HepG2 (cell line): ENCODE data around the gene MACROD2. TPM values are rescaled to one million over a fixed set of nuclear protein-coding genes. Genes with fewer than 3 reads are reported as not detected.

Experiments used
- ATAC-seq: fragments of 200-7000 bp; cut with Tn5 transposase; 3 replicates; pipeline ENCODE4 v1.9.1; 2020; ENCODE audit warnings: mild to moderate bottlenecking, moderate library complexity
- BruUV-seq: library from RNA; stranded (reverse); fragments of 400-500 nt; replicated peaks from 2 replicates; lab custom pipeline; 2021; lab: Mats Ljungman, UMichigan
- CTCF ChIA-PET: fragments of 300-600 bp; formaldehyde crosslinking; extraction: SDS; loops from one replicate; lab custom pipeline; 2021; ENCODE audit warnings: low total read pairs, inconsistent platforms, low intra/inter-chr PET ratio; lab: Yijun Ruan, JAX
- POLR2A ChIA-PET: fragments of 350-600 bp; sonication (Branson Sonifier 250); formaldehyde crosslinking; loops from one replicate; lab custom pipeline; 2020; ENCODE audit warnings: antibody characterized with exemption, inconsistent platforms; lab: Yijun Ruan, JAX
- DNase-seq: peaks from one replicate; pipeline ENCODE4 v3.0.0-alpha.2; 2015; ENCODE audit warnings: low spot score
- FAIRE-seq: peaks from 3 replicates; lab custom pipeline; 2011; peaks lifted over from hg19 to GRCh38; lab: Jason Lieb, UNC
- H2AFZ ChIP-seq: one replicate; pipeline ENCODE4 v1.6.1; 2011; ENCODE audit warnings: low read length, inconsistent platforms
- H3K27ac ChIP-seq: fragments of 300-600 bp; 3 replicates; pipeline ENCODE4 v1.8.0; 2011; ENCODE audit warnings: mixed run types, mild to moderate bottlenecking, mixed read lengths, low read length, inconsistent platforms; ENCODE audit not compliant: insufficient read depth; ENCODE audit errors: extremely low read length
- H3K27me3 ChIP-seq, 2 experiments: fragments of 200-600 bp in 1 of 2; 2 replicates in 1 of 2; 3 replicates in 1 of 2; pipeline versions ENCODE4 v1.6.0 to v1.8.0; 2011; ENCODE audit warnings: low read length in 2 of 2, mild to moderate bottlenecking in 2 of 2, moderate library complexity in 2 of 2, inconsistent platforms in 1 of 2; ENCODE audit not compliant: insufficient read depth in 2 of 2, control insufficient read depth in 1 of 2
- H3K36me3 ChIP-seq, 2 experiments: fragments of 200-600 bp in 1 of 2; replicated peaks in 1 of 2; 2 replicates in 1 of 2; 3 replicates in 1 of 2; pipeline versions ENCODE4 v1.5.1 to v1.8.0; 2011; ENCODE audit warnings: low read length in 2 of 2, inconsistent platforms in 1 of 2; ENCODE audit not compliant: insufficient read depth in 2 of 2, control insufficient read depth in 1 of 2
- H3K4me1 ChIP-seq: 2 replicates; pipeline ENCODE4 v1.5.1; 2012; ENCODE audit warnings: low read length, inconsistent platforms; ENCODE audit not compliant: insufficient read depth
- H3K4me2 ChIP-seq: 2 replicates; pipeline ENCODE4 v1.6.0; 2011; ENCODE audit warnings: low read depth, low read length, inconsistent platforms
- H3K4me3 ChIP-seq, 3 experiments: fragments of 200-600 bp in 1 of 3; sonication (generic), shearing (Covaris generic) in 1 of 3; replicated peaks in 1 of 3; 2 replicates each; pipeline ENCODE4 v1.5.1; 2011 to 2016; ENCODE audit warnings: low read length in 3 of 3, inconsistent platforms in 2 of 3, low read depth in 2 of 3, mild to moderate bottlenecking in 2 of 3, control low read depth in 1 of 3, mixed read lengths in 1 of 3; ENCODE audit not compliant: insufficient read depth in 1 of 3
- H3K79me2 ChIP-seq: one replicate; pipeline ENCODE4 v1.6.1; 2011; ENCODE audit warnings: low read length, inconsistent platforms; ENCODE audit not compliant: insufficient read depth
- H3K9ac ChIP-seq: 2 replicates; pipeline ENCODE4 v1.6.0; 2011; ENCODE audit warnings: mild to moderate bottlenecking, low read depth, low read length, inconsistent platforms; ENCODE audit not compliant: insufficient read depth
- H3K9me3 ChIP-seq: 2 replicates; pipeline ENCODE4 v1.5.1; 2012; ENCODE audit warnings: mild to moderate bottlenecking, low read length
- H4K20me1 ChIP-seq: 2 replicates; pipeline ENCODE4 v1.6.0; 2011; ENCODE audit warnings: inconsistent platforms, mild to moderate bottlenecking, low read length, moderate library complexity; ENCODE audit not compliant: insufficient read depth
- AGO2 ChIP-seq: fragments of 200-400 bp; formaldehyde crosslinking; optimal IDR thresholded peaks from 2 replicates; pipeline ENCODE3; 2017; ENCODE audit warnings: mild to moderate bottlenecking, low read depth, low read length, moderate library complexity
- ARID3A ChIP-seq: IDR thresholded peaks from 2 replicates; pipeline ENCODE4 v1.6.1; 2012; ENCODE audit warnings: low read depth, low read length, improper control_type of control experiment
- CSRNP2 ChIP-seq: sonication (generic); formaldehyde crosslinking; conservative IDR thresholded peaks from 2 replicates; pipeline ENCODE4 v1.8.0; 2022; ENCODE audit warnings: low read depth, missing genetic modification reagents
- MAFK ChIP-seq, 2 experiments: IDR thresholded peaks in 1 of 2; conservative IDR thresholded peaks in 1 of 2; 2 replicates each; pipeline ENCODE4 v1.6.1; 2011; ENCODE audit warnings: improper control_type of control experiment in 2 of 2, low read length in 2 of 2
- MED1 ChIP-seq: sonication (generic); formaldehyde crosslinking; IDR thresholded peaks from 2 replicates; pipeline ENCODE4 v1.4.0; 2020; ENCODE audit warnings: missing genetic modification reagents
- MXI1 ChIP-seq: IDR thresholded peaks from 3 replicates; pipeline ENCODE4 v1.6.1; 2012; ENCODE audit warnings: low read depth, low read length, inconsistent platforms, borderline replicate concordance
- PBX2 ChIP-seq: IDR thresholded peaks from 2 replicates; pipeline ENCODE4 v1.6.1; 2016; ENCODE audit warnings: control low read depth
- PCBP2 ChIP-seq: fragments of 200-400 bp; formaldehyde crosslinking; optimal IDR thresholded peaks from 2 replicates; pipeline ENCODE3; 2018; ENCODE audit warnings: low read length, low read depth; ENCODE audit not compliant: poor library complexity, severe bottlenecking
- POLR2AphosphoS5 ChIP-seq: IDR thresholded peaks from 2 replicates; pipeline ENCODE4 v1.6.1; 2012; ENCODE audit warnings: low read depth, low read length
- RNF219 ChIP-seq: sonication (generic); formaldehyde crosslinking; IDR thresholded peaks from 2 replicates; pipeline ENCODE4 v1.5.0; 2020; ENCODE audit warnings: mild to moderate bottlenecking, missing genetic modification reagents
- RXRA ChIP-seq: sonication (generic); formaldehyde crosslinking; IDR thresholded peaks from 2 replicates; pipeline ENCODE4 v1.5.1; 2020; ENCODE audit warnings: missing genetic modification reagents
- SAFB2 ChIP-seq: sonication (generic); formaldehyde crosslinking; IDR thresholded peaks from 2 replicates; pipeline ENCODE4 v1.5.1; 2020; ENCODE audit warnings: missing genetic modification reagents, low read depth, mild to moderate bottlenecking, borderline replicate concordance
- SCMH1 ChIP-seq: sonication (generic); formaldehyde crosslinking; IDR thresholded peaks from 2 replicates; pipeline ENCODE4 v1.9.0; 2021; ENCODE audit warnings: missing genetic modification reagents, mild to moderate bottlenecking, borderline replicate concordance
- SMC3 ChIP-seq: IDR thresholded peaks from 2 replicates; pipeline ENCODE4 v1.6.1; 2011; ENCODE audit warnings: low read length, improper control_type of control experiment
- ZBTB2 ChIP-seq: sonication (generic); formaldehyde crosslinking; IDR thresholded peaks from 2 replicates; pipeline ENCODE4 v1.8.0; 2022; ENCODE audit warnings: low read depth, missing genetic modification reagents
- ZKSCAN1 ChIP-seq: fragments of 150-350 bp; IDR thresholded peaks from 2 replicates; pipeline ENCODE4 v1.6.1; 2014; ENCODE audit warnings: low read length
- ZNF224 ChIP-seq: sonication (generic); formaldehyde crosslinking; IDR thresholded peaks from 2 replicates; pipeline ENCODE4 v1.5.0; 2020; ENCODE audit warnings: mild to moderate bottlenecking, missing genetic modification reagents
- WGBS: methylation state at CpG from one replicate; pipeline ENCODE4 v1.1.6; 2017; ENCODE audit warnings: low lambda C conversion rate; 5-methylcytosine and 5-hydroxymethylcytosine counted together
- in situ Hi-C: cut with HindIII; loops from 2 replicates; pipeline ENCODE4 v1.10.0; 2017; ENCODE audit warnings: low pct_unique_long_range_greater_than_20kb; ENCODE audit not compliant: extremely low pct_ligation_motif_present
- intact Hi-C: fragments of 100-400 bp; cut with micrococcal nuclease; formaldehyde crosslinking; loops from one replicate; pipeline ENCODE4 v1.10.0; 2022; ENCODE audit not compliant: unreplicated experiment
- polyA plus RNA-seq, 8 experiments: library from polyadenylated mRNA; depleted of rRNA in 3 of 8; stranded (reverse) in 7 of 8; unstranded in 1 of 8; fragments of >200 nt; fragmentation: Illumina TruSeq in 4 of 8; extraction: Trizol in 4 of 8; gene quantifications; 2 replicates each; pipeline versions ENCODE4 v1.2.1 to v1.2.3, GENCODE V29; 2011 to 2016; ENCODE audit warnings: low read depth in 4 of 8, missing spikeins in 1 of 8, mixed read lengths in 1 of 8; ENCODE audit not compliant: insufficient read depth in 1 of 8
- total RNA-seq, 5 experiments: library from RNA; depleted of rRNA; stranded (reverse); fragments of >200 nt; fragmentation: Illumina TruSeq; extraction: Trizol; gene quantifications; 2 replicates each; pipeline ENCODE4 v1.2.3, GENCODE V29; 2016; ENCODE audit warnings: low read depth in 1 of 5

Gene MACROD2
- total and polyA plus RNA-seq, 2 of the 13 experiments (the other 11 are each of a cell fraction or from before 2014, with no cell fraction given): 0.13 to 0.51 TPM

GRCh38 chr20:15594158-15594695 lies 1598.9 kb downstream of the MACROD2 start:
- no peak overlapping the region for H3K27ac ChIP-seq

More at GRCh38 chr20:15594158-15594695, 1598.9 kb downstream of the MACROD2 start:
- Histone ChIP-seq H3K4me1 (no peaks in the 10 kb centered on the region), H2AFZ (no peak overlapping the region), H3K79me2 (no peaks in the 10 kb centered on the region), H3K9ac (no peak overlapping the region), H4K20me1 (no peaks in the 10 kb centered on the region), H3K9me3 (peaks cover 85% of the 10 kb centered on the region), H3K27me3 (no peaks in the 10 kb centered on the region)
- CTCF ChIA-PET: no interaction called here
- no TSS peak for BruUV-seq
- POLR2A ChIA-PET: no interaction called here
- DNase-seq (no peak), ATAC-seq (no peak)
- WGBS: 5% methylated on average over 2 of the region's 2 CpGs
- intact Hi-C loops: no loop called here
- in situ Hi-C loops: no loop called here
- no peak for TF ChIP-seq MED1 (CRISPR knock-in tag)
- TF ChIP-seq MAFK (conservative IDR thresholded peaks at IDR 0.05 in 1 of 2, IDR thresholded peaks at IDR 0.05 in 1 of 2; ENCODE audit: low read length in 2 of 2): no peak
- TF ChIP-seq CSRNP2 (CRISPR knock-in tag): no peak
- TF ChIP-seq PCBP2: no peak
- TF ChIP-seq ZNF224 (CRISPR knock-in tag): no peak
- no peak for TF ChIP-seq ZBTB2 (CRISPR knock-in tag)
- no peak for TF ChIP-seq ZKSCAN1
- TF ChIP-seq PBX2 (CRISPR knock-in tag): no peak
- no peak for TF ChIP-seq RNF219 (CRISPR knock-in tag)
- TF ChIP-seq RXRA: no peak
- TF ChIP-seq SCMH1 (CRISPR knock-in tag): no peak
- no peak for TF ChIP-seq MXI1
- no peak for TF ChIP-seq AGO2
- TF ChIP-seq SAFB2 (CRISPR knock-in tag): no peak
- TF ChIP-seq POLR2AphosphoS5: no peak
- TF ChIP-seq SMC3: no peak
- no peak for TF ChIP-seq ARID3A
- TF ChIP-seq, all 625 proteins: peak for 0
- no peak overlapping the region for H3K4me2 ChIP-seq
- H3K4me3 ChIP-seq: no peak overlapping the region
- no peak for FAIRE-seq
- no peaks in the 10 kb centered on the region for H3K36me3 ChIP-seq
